Stomach (tissue), 4 donors: ENCODE results near the gene LRP1B.

Experiments used
- POLR2A ChIP-seq, 4 donors: fragments of 450-650 bp; IDR thresholded peaks; one replicate each; pipeline ENCODE4 v1.6.1; 2016; ENCODE audit warnings: antibody characterized with exemption in 4 of 4, control low read depth in 2 of 4, mild to moderate bottlenecking in 1 of 4, moderate library complexity in 1 of 4
- POLR2AphosphoS5 ChIP-seq, 3 donors: sonication (generic); formaldehyde crosslinking; IDR thresholded peaks; one replicate each; pipeline ENCODE4 v1.6.1; 2016; ENCODE audit warnings: antibody characterized with exemption in 3 of 3
- TF ChIP-seq, protein P1 (sequence below), 7 experiments: fragments of 450-650 bp in 4 of 7; fragments of 200-600 bp in 3 of 7; sonication (generic) in 3 of 7; IDR thresholded peaks; one replicate each; pipeline ENCODE4 v1.5.1; 2016 to 2019; ENCODE audit warnings: antibody characterized with exemption in 7 of 7, control low read depth in 2 of 7, mild to moderate bottlenecking in 1 of 7

DNA sequence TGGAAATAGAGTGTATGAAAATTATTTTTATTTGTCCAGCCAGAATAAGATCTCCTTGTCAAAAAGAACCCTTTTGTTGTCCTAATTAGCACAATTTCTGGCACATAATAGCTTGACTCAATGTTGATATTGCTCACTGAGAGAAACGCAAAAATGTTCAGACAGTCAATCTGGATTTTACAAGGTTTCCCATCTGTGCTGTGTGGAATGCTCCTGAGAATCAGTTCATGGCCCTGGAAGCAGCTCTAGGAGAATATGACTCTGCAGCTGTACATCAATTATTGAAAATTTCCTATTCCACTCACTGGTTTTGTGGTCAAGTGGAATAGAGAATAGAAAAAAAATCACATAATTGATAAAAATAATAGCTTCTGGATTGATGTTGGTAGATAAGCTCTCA lies 1767.7 kb downstream of the LRP1B start:
- TF ChIP-seq, protein P1, sequence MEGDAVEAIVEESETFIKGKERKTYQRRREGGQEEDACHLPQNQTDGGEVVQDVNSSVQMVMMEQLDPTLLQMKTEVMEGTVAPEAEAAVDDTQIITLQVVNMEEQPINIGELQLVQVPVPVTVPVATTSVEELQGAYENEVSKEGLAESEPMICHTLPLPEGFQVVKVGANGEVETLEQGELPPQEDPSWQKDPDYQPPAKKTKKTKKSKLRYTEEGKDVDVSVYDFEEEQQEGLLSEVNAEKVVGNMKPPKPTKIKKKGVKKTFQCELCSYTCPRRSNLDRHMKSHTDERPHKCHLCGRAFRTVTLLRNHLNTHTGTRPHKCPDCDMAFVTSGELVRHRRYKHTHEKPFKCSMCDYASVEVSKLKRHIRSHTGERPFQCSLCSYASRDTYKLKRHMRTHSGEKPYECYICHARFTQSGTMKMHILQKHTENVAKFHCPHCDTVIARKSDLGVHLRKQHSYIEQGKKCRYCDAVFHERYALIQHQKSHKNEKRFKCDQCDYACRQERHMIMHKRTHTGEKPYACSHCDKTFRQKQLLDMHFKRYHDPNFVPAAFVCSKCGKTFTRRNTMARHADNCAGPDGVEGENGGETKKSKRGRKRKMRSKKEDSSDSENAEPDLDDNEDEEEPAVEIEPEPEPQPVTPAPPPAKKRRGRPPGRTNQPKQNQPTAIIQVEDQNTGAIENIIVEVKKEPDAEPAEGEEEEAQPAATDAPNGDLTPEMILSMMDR (IDR thresholded peaks at IDR 0.05): no peak
- TF ChIP-seq POLR2AphosphoS5 (IDR thresholded peaks at IDR 0.05) (no peak), POLR2A (IDR thresholded peaks at IDR 0.05) (no peak)
